Measurements from ENCODE around the gene FREM2. TPM values are rescaled to one million over a fixed set of nuclear protein-coding genes. Genes with fewer than 3 reads are reported as not detected.

Gene FREM2
- total RNA-seq, 1 donor from 2014 or later: 0.54 TPM

GRCh38 chr13:38730332-38730731 lies 43.5 kb downstream of the FREM2 start:
- H3K4me3 Mint-ChIP-seq (ENCODE audit: unreplicated experiment): no peak overlapping the region
- no peaks in the 10 kb centered on the region for H3K4me1 Mint-ChIP-seq (ENCODE audit: low read depth, unreplicated experiment)
- no peak for DNase-seq
- H3K36me3 Mint-ChIP-seq (ENCODE audit: unreplicated experiment): no peaks in the 10 kb centered on the region
- H3K27me3 Mint-ChIP-seq (ENCODE audit: unreplicated experiment): peaks cover 2% of the 10 kb centered on the region
- TF ChIP-seq CTCF (IDR thresholded peaks at IDR 0.05; ENCODE audit: partially characterized antibody, unreplicated experiment): no peak
- H3K27ac Mint-ChIP-seq (ENCODE audit: unreplicated experiment): no peak overlapping the region
- no peaks in the 10 kb centered on the region for H3K9me3 Mint-ChIP-seq (ENCODE audit: unreplicated experiment)

GRCh38 chr13:38733146-38733545 lies 46.3 kb downstream of the FREM2 start:
- no peak for DNase-seq
- Mint-ChIP-seq H3K4me1 (ENCODE audit: low read depth, unreplicated experiment) (no peaks in the 10 kb centered on the region), H3K9me3 (ENCODE audit: unreplicated experiment) (no peaks in the 10 kb centered on the region), H3K27ac (ENCODE audit: unreplicated experiment) (no peak overlapping the region), H3K36me3 (ENCODE audit: unreplicated experiment) (no peaks in the 10 kb centered on the region), H3K27me3 (ENCODE audit: unreplicated experiment) (peaks cover 2% of the 10 kb centered on the region), H3K4me3 (ENCODE audit: unreplicated experiment) (no peak overlapping the region)
- no peak for TF ChIP-seq CTCF (IDR thresholded peaks at IDR 0.05; ENCODE audit: partially characterized antibody, unreplicated experiment)

- no peaks in the 10 kb centered on the region for H3K36me3 Mint-ChIP-seq (ENCODE audit: unreplicated experiment)
- TF ChIP-seq CTCF (IDR thresholded peaks at IDR 0.05; ENCODE audit: partially characterized antibody, unreplicated experiment): no peak
- no peaks in the 10 kb centered on the region for H3K4me1 Mint-ChIP-seq (ENCODE audit: low read depth, unreplicated experiment)
- H3K4me3 Mint-ChIP-seq (ENCODE audit: unreplicated experiment): no peak overlapping the region
- H3K27me3 Mint-ChIP-seq (ENCODE audit: unreplicated experiment): peaks cover 2% of the 10 kb centered on the region
- H3K27ac Mint-ChIP-seq (ENCODE audit: unreplicated experiment): no peak overlapping the region
- no peaks in the 10 kb centered on the region for H3K9me3 Mint-ChIP-seq (ENCODE audit: unreplicated experiment)
- DNase-seq: no peak
These were observed 49.0 kb downstream of the FREM2 start for GRCh38 chr13:38735665-38736440.

- no peak overlapping the region for H3K4me3 Mint-ChIP-seq (ENCODE audit: unreplicated experiment)
- H3K27ac Mint-ChIP-seq (ENCODE audit: unreplicated experiment): no peak overlapping the region
- H3K9me3 Mint-ChIP-seq (ENCODE audit: unreplicated experiment): no peaks in the 10 kb centered on the region
- H3K4me1 Mint-ChIP-seq (ENCODE audit: low read depth, unreplicated experiment): no peaks in the 10 kb centered on the region
- H3K36me3 Mint-ChIP-seq (ENCODE audit: unreplicated experiment): no peaks in the 10 kb centered on the region
- no peaks in the 10 kb centered on the region for H3K27me3 Mint-ChIP-seq (ENCODE audit: unreplicated experiment)
- TF ChIP-seq CTCF (IDR thresholded peaks at IDR 0.05; ENCODE audit: partially characterized antibody, unreplicated experiment): no peak
- no peak for DNase-seq
These were observed 56.6 kb downstream of the FREM2 start for GRCh38 chr13:38743466-38743865.

- Mint-ChIP-seq H3K4me3 (ENCODE audit: unreplicated experiment) (no peak overlapping the region), H3K27me3 (ENCODE audit: unreplicated experiment) (peaks cover 13% of the 10 kb centered on the region), H3K4me1 (ENCODE audit: low read depth, unreplicated experiment) (peaks cover 32% of the 10 kb centered on the region), H3K9me3 (ENCODE audit: unreplicated experiment) (peaks cover 9% of the 10 kb centered on the region), H3K36me3 (ENCODE audit: unreplicated experiment) (no peaks in the 10 kb centered on the region), H3K27ac (ENCODE audit: unreplicated experiment) (no peak overlapping the region)
- no peak for TF ChIP-seq CTCF (IDR thresholded peaks at IDR 0.05; ENCODE audit: partially characterized antibody, unreplicated experiment)
- no peak for DNase-seq
These were observed 65.8 kb downstream of the FREM2 start for GRCh38 chr13:38752686-38753085.
